ENCODE measurements around the gene SIT1.

SIT1 gene

DNA sequence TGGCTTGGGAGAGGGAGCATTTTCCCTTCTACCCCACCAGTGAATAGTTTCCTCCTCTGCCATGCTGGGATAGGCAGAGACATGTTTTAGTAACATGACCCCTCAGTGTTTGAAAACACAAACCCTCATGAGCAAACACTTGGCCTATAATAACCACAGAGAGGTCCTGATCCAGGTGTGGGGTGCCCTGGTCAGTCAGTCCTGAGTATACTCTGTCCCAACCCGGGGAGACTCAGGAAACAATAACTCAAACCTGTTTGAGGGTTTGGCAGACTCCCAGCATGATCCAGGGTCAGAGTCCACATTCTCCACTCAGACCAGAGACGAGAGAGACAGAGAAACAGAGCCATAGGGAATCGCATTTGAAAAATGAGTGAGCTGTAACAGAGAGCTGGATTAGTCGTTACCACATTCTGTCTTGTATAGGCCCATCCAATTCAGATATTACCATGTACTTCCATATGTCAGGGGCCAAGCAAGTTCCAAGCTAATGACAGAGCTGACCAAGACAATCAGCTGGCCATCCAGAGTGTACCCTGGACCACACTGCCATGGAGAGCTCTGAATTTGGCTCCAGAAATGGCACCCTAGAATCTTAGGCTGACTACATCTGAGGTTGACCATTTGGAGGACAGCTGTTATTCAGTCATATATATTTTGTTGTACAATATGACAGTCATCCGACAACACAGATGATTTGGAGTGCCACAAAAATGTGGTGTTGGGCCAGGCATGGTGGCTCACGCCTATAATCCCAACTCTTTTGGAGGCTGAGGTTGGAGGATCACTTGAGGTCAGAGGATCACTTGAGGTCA, 18.8 kb upstream of the SIT1 start (continued):
- TF ChIP-seq, protein P1, sequence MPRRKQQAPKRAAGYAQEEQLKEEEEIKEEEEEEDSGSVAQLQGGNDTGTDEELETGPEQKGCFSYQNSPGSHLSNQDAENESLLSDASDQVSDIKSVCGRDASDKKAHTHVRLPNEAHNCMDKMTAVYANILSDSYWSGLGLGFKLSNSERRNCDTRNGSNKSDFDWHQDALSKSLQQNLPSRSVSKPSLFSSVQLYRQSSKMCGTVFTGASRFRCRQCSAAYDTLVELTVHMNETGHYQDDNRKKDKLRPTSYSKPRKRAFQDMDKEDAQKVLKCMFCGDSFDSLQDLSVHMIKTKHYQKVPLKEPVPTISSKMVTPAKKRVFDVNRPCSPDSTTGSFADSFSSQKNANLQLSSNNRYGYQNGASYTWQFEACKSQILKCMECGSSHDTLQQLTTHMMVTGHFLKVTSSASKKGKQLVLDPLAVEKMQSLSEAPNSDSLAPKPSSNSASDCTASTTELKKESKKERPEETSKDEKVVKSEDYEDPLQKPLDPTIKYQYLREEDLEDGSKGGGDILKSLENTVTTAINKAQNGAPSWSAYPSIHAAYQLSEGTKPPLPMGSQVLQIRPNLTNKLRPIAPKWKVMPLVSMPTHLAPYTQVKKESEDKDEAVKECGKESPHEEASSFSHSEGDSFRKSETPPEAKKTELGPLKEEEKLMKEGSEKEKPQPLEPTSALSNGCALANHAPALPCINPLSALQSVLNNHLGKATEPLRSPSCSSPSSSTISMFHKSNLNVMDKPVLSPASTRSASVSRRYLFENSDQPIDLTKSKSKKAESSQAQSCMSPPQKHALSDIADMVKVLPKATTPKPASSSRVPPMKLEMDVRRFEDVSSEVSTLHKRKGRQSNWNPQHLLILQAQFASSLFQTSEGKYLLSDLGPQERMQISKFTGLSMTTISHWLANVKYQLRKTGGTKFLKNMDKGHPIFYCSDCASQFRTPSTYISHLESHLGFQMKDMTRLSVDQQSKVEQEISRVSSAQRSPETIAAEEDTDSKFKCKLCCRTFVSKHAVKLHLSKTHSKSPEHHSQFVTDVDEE (CRISPR knock-in tag; IDR thresholded peaks at IDR 0.05) = no peak
- TF ChIP-seq CSDC2 (CRISPR knock-in tag; IDR thresholded peaks at IDR 0.05) (no peak), ESRRG (CRISPR knock-in tag; IDR thresholded peaks at IDR 0.05) (no peak), ZNF70 (CRISPR knock-in tag; IDR thresholded peaks at IDR 0.05) (no peak), PPARA (CRISPR knock-in tag; IDR thresholded peaks at IDR 0.05; ENCODE audit: borderline replicate concordance) (no peak)
- TF ChIP-seq, protein P2, sequence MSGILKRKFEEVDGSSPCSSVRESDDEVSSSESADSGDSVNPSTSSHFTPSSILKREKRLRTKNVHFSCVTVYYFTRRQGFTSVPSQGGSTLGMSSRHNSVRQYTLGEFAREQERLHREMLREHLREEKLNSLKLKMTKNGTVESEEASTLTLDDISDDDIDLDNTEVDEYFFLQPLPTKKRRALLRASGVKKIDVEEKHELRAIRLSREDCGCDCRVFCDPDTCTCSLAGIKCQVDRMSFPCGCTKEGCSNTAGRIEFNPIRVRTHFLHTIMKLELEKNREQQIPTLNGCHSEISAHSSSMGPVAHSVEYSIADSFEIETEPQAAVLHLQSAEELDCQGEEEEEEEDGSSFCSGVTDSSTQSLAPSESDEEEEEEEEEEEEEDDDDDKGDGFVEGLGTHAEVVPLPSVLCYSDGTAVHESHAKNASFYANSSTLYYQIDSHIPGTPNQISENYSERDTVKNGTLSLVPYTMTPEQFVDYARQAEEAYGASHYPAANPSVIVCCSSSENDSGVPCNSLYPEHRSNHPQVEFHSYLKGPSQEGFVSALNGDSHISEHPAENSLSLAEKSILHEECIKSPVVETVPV (CRISPR knock-in tag; IDR thresholded peaks at IDR 0.05) = no peak

DNA sequence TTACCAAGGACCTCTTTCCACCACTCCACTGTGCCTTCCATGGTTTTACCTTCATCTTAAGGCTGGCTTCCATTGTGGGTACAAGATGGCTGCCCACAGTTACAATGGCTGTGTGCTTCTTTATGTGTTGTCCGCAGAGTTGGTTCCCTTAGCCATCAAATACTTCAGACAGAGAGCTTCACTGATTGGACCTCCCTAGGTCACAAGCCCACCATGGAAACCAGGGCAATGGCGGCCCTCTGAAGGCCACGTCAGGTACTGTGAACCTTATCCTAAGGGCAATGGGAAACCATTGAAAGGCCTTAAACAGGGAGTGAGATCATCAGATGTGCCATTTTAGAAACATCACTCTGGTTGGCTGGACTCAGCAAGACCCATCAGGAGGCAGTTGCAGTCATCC, 17.2 kb upstream of the SIT1 start:
- ATAC-seq = no peak
- TF ChIP-seq ZFP3 (CRISPR knock-in tag; IDR thresholded peaks at IDR 0.05) (no peak), ESRRG (CRISPR knock-in tag; IDR thresholded peaks at IDR 0.05) (no peak), ISL1 (CRISPR knock-in tag; IDR thresholded peaks at IDR 0.05) (no peak), GLIS3 (CRISPR knock-in tag; IDR thresholded peaks at IDR 0.05) (no peak), CSDC2 (CRISPR knock-in tag; IDR thresholded peaks at IDR 0.05) (no peak), OSR1 (CRISPR knock-in tag; IDR thresholded peaks at IDR 0.05) (no peak), SNAI2 (CRISPR knock-in tag; IDR thresholded peaks at IDR 0.05) (no peak)
- TF ChIP-seq, protein P3, sequence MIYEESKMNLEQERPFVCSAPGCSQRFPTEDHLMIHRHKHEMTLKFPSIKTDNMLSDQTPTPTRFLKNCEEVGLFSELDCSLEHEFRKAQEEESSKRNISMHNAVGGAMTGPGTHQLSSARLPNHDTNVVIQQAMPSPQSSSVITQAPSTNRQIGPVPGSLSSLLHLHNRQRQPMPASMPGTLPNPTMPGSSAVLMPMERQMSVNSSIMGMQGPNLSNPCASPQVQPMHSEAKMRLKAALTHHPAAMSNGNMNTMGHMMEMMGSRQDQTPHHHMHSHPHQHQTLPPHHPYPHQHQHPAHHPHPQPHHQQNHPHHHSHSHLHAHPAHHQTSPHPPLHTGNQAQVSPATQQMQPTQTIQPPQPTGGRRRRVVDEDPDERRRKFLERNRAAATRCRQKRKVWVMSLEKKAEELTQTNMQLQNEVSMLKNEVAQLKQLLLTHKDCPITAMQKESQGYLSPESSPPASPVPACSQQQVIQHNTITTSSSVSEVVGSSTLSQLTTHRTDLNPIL (CRISPR knock-in tag; IDR thresholded peaks at IDR 0.05; ENCODE audit: low read depth) = no peak
- TF ChIP-seq, protein P4, sequence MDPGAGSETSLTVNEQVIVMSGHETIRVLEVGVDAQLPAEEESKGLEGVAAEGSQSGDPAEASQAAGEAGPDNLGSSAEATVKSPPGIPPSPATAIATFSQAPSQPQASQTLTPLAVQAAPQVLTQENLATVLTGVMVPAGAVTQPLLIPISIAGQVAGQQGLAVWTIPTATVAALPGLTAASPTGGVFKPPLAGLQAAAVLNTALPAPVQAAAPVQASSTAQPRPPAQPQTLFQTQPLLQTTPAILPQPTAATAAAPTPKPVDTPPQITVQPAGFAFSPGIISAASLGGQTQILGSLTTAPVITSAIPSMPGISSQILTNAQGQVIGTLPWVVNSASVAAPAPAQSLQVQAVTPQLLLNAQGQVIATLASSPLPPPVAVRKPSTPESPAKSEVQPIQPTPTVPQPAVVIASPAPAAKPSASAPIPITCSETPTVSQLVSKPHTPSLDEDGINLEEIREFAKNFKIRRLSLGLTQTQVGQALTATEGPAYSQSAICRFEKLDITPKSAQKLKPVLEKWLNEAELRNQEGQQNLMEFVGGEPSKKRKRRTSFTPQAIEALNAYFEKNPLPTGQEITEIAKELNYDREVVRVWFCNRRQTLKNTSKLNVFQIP (CRISPR knock-in tag; IDR thresholded peaks at IDR 0.05; ENCODE audit: borderline replicate concordance, low read depth) = no peak
- TF ChIP-seq, protein P5, sequence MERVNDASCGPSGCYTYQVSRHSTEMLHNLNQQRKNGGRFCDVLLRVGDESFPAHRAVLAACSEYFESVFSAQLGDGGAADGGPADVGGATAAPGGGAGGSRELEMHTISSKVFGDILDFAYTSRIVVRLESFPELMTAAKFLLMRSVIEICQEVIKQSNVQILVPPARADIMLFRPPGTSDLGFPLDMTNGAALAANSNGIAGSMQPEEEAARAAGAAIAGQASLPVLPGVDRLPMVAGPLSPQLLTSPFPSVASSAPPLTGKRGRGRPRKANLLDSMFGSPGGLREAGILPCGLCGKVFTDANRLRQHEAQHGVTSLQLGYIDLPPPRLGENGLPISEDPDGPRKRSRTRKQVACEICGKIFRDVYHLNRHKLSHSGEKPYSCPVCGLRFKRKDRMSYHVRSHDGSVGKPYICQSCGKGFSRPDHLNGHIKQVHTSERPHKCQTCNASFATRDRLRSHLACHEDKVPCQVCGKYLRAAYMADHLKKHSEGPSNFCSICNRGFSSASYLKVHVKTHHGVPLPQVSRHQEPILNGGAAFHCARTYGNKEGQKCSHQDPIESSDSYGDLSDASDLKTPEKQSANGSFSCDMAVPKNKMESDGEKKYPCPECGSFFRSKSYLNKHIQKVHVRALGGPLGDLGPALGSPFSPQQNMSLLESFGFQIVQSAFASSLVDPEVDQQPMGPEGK (CRISPR knock-in tag; IDR thresholded peaks at IDR 0.05; ENCODE audit: borderline replicate concordance) = no peak
- TF ChIP-seq, protein P2 (CRISPR knock-in tag; IDR thresholded peaks at IDR 0.05) = no peak

DNA sequence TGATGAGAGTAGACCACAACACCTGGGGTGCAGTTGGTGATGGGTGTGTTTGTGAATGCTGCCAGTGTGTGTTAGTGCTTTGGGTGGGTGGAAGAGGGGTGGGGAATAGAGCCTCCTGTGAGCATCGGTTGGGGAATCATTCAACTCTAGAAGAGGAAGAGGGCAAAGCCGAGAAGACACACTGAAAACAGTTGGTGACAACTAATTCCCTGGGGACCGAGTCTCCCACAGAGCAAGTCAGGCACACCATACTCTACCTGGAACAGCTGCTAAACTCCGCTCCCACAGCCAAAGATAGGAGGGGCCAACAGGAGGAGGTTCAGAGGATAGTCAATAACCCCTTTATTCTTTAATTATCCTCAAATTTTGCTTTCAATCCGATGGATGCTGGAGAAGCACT, 15.8 kb upstream of the SIT1 start:
- no peak for ATAC-seq
- TF ChIP-seq BACH2 (CRISPR knock-in tag; IDR thresholded peaks at IDR 0.05; ENCODE audit: borderline replicate concordance) (no peak), ZNF70 (CRISPR knock-in tag; IDR thresholded peaks at IDR 0.05) (no peak), ZNF8 (CRISPR knock-in tag; IDR thresholded peaks at IDR 0.05) (no peak), ZFP30 (CRISPR knock-in tag; IDR thresholded peaks at IDR 0.05) (no peak), CSDC2 (CRISPR knock-in tag; IDR thresholded peaks at IDR 0.05) (no peak), GLIS3 (CRISPR knock-in tag; IDR thresholded peaks at IDR 0.05) (no peak), TCF4 (CRISPR knock-in tag; IDR thresholded peaks at IDR 0.05; ENCODE audit: borderline replicate concordance) (no peak)
- TF ChIP-seq, protein P1 (CRISPR knock-in tag; IDR thresholded peaks at IDR 0.05) = no peak
- TF ChIP-seq, protein P5 (CRISPR knock-in tag; IDR thresholded peaks at IDR 0.05; ENCODE audit: borderline replicate concordance) = no peak
- TF ChIP-seq, protein P3 (CRISPR knock-in tag; IDR thresholded peaks at IDR 0.05; ENCODE audit: low read depth) = no peak
